CD4-positive, alpha-beta T cell treated with Interleukin-21 for 1 hour (primary cell): Measurements from ENCODE around the gene RASGRP2.

ENCODE experiments used
- DNase-seq: peaks from one replicate; pipeline ENCODE4 v3.0.0-alpha.2; 2020

The RASGRP2 gene

GRCh38 chr11:64770120-64770519 lies 26.2 kb upstream of the RASGRP2 start:
- DNase-seq, result no peak

- no peak for DNase-seq
Measured at GRCh38 chr11:64769283-64769682, 25.3 kb upstream of the RASGRP2 start.

- DNase-seq, result no peak
Measured at GRCh38 chr11:64768300-64768694, 24.4 kb upstream of the RASGRP2 start.

- DNase-seq, result peak; percentile 85
Measured at GRCh38 chr11:64767344-64768299, 23.7 kb upstream of the RASGRP2 start.

- DNase-seq, result no peak
Measured at GRCh38 chr11:64766881-64767280, 22.9 kb upstream of the RASGRP2 start.

- DNase-seq, result no peak
Measured at GRCh38 chr11:64765851-64766665, 22.1 kb upstream of the RASGRP2 start.

- DNase-seq, result no peak
Measured at GRCh38 chr11:64765291-64765850, 21.4 kb upstream of the RASGRP2 start.

- no peak for DNase-seq
Measured at GRCh38 chr11:64764753-64765152, 20.8 kb upstream of the RASGRP2 start.

- DNase-seq, result peak; percentile 78
Measured at GRCh38 chr11:64764040-64764611, 20.2 kb upstream of the RASGRP2 start.

GRCh38 chr11:64763526-64764039 lies 19.6 kb upstream of the RASGRP2 start:
- peak; percentile 40 for DNase-seq

GRCh38 chr11:64762674-64763525 lies 19.0 kb upstream of the RASGRP2 start:
- peak; percentile 45 for DNase-seq

GRCh38 chr11:64762277-64762673 lies 18.3 kb upstream of the RASGRP2 start:
- peak; percentile 38 for DNase-seq

GRCh38 chr11:64760759-64761420 lies 16.9 kb upstream of the RASGRP2 start:
- DNase-seq, result peak; percentile 32

- peak; percentile 33 for DNase-seq
Measured at GRCh38 chr11:64759722-64760719, 16.1 kb upstream of the RASGRP2 start, which contains the start of gene PYGM. Gene PYGM, minus strand, starts transcription at chr11:64759974. Its CDS starts 76 bp downstream, at chr11:64759898.

- DNase-seq, result no peak
Measured at GRCh38 chr11:64759131-64759721, 15.3 kb upstream of the RASGRP2 start.

- no peak for DNase-seq
Measured at GRCh38 chr11:64758330-64759079, 14.6 kb upstream of the RASGRP2 start.

GRCh38 chr11:64757549-64758329 lies 13.8 kb upstream of the RASGRP2 start:
- no peak for DNase-seq
